Retina (tissue), 1 donor: ENCODE measurements around the gene ZNF800.

ENCODE experiments used
- DNase-seq: peaks from one replicate; pipeline ENCODE4 v3.0.0-alpha.2; 2016

ZNF800 gene

GRCh38 chr7:127390817-127391590 lies 1.5 kb downstream of the ZNF800 start:
- no peak for DNase-seq

GRCh38 chr7:127390186-127390816 lies 2.2 kb downstream of the ZNF800 start:
- DNase-seq, result no peak

GRCh38 chr7:127389321-127389720 lies 3.2 kb downstream of the ZNF800 start:
- DNase-seq, result no peak

DNA sequence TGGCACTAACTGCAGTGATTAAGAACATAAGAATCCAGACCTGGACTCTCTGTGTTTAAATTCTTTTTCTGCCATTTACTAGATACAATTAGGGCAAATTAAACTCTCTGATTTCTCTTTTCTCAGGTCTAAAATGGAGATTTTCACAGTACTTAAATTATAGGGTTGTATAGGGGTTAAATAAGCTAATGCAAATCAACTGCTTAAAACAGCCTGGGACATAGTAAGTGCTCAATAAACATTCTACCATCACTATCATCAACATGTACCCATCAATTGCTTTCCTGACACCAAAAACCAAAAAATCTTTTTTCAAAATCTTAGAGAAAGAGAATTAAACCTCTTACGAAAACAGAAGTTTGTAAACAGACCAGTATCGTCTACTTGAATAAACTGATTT lies 4.5 kb downstream of the ZNF800 start:
- DNase-seq, result no peak

- no peak for DNase-seq
Observed at GRCh38 chr7:127383123-127383835, 9.2 kb downstream of the ZNF800 start.

- no peak for DNase-seq
Observed at GRCh38 chr7:127382301-127383085, 10.0 kb downstream of the ZNF800 start.

DNA sequence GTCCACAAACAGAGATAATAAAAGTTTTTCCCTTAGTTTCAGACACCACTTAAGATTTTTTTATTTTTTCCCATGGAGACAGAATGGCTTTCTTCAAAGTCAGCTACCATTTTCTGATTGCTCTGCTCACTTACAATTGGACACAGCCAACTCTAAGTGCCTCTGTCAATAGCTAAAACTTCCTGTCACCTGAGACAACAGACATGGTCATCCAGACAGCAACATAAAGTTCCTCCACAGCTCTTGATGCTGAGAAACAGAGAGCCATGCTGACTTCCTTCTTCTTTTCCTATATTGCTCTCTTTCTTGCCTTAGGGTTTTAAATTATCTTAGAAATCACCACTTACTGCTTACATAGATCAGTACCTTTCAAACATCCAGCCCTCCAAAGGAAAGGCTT lies 12.0 kb downstream of the ZNF800 start:
- DNase-seq, result no peak

DNA sequence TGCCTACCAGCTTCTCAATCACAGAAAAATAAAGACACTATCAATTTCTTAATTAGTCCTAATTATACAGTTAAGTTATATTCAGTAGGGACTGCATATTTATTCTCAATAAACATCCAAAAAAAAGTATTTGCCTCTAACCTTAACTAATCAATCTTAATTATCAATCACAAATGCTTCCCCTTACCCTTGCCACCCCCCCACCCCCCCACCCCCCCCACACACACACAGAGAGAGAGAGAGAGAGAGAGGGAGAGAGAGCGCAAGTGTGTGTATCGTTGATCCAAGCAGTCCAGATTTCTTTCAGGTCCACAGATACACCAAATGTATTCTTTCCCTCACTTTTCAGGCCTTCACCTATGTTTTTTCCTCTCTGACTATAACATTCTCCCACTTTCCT lies 12.9 kb downstream of the ZNF800 start:
- no peak for DNase-seq

DNA sequence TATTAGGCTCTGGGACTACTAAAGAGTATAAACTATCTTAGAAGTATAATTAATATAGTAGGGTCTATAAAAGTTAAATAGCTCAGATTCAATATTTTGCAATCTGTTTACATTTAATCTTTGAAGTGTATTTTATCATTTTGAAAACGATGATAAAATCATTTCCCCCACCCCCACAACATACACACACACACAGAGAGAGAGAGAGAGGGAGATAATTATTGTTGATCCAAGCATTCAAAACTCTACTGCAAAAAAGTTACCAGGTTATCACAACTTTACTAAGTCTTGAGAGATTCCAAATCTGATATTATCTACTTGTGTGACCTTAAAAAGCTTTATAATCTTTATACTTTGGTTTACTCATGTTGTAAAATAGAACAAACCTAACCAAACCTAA lies 14.0 kb downstream of the ZNF800 start:
- DNase-seq, result no peak

DNA sequence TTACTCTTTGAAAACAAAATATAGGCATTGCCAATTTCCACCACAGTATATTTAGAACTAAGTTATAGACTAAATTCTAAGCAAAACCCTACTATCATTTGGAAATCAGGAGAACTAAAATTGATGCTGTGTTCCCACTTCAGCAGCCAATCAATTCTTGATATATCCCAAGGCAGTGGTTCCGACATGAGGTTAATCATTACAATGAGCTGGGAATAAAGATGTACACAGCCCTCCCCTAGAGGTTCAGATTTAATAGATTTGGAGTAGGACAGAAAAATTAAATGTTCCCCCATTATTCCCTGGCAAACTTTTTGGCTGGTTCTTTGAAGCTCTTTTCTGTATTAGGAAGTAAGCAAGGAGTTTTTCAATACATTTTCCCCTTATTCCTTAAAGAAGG lies 15.1 kb downstream of the ZNF800 start:
- DNase-seq, result no peak

GRCh38 chr7:127375631-127376030 lies 16.9 kb downstream of the ZNF800 start:
- DNase-seq, result no peak

GRCh38 chr7:127367679-127368078 lies 24.8 kb downstream of the ZNF800 start:
- DNase-seq, result no peak

DNA sequence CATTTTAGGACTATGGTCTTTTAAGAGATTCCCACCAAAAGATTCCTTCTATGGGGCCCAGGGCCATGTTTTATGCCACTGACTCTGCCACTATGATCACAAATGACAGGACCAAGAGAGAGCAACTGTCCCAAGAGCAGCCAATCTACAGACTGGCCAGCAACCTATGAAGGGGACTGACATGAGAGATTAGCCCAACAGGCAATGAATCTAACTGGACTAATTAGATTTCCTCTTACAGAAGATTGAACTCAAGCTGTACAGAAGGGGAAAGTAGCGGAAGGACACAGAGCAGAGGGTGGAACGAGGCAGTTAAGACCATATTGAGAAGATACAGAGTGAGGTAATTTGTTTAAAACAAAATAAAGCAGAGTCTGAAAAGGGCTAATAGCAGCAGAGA lies 25.8 kb downstream of the ZNF800 start:
- peak; percentile 9 for DNase-seq

DNA sequence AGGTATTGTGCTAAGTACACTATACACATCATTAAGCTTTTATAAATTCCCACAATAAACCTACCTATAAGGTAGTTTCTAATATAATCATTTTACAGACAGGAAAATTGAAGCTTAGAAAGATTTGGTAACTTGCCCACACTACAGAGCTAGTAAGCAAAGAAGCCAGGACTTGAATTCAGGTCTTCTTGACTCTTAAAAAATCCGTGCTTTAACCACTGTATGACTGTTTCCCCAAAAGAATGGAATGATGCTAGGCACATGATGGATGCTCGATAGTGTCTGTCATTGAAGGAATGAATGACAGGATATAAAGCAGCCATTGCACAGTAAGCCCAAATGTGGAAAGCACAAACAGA lies 26.6 kb downstream of the ZNF800 start:
- DNase-seq, result no peak

GRCh38 chr7:127365164-127365956 lies 27.1 kb downstream of the ZNF800 start:
- no peak for DNase-seq

GRCh38 chr7:127362364-127363027 lies 30.0 kb downstream of the ZNF800 start:
- DNase-seq, result no peak

DNA sequence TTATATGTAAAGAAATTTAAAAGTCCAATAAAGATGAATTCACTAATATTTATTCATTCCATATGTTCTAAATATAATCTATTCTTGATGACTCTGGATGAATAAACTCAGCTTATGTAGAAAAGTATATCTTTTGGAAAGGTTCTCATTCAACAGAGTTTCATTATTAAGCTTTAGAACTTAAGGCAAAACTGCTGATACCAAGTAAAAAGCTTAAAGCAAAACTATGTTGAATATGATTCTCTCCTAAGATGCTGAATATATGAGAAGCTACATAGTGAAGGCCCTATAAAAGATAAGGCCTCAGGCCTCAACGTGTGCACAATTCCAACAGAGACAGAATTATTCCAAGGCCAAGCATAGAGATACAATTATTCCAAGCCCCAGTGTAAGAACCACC lies 30.8 kb downstream of the ZNF800 start:
- no peak for DNase-seq

- no peak for DNase-seq
Observed at GRCh38 chr7:127359011-127359410, 33.5 kb downstream of the ZNF800 start.

GRCh38 chr7:127353897-127354296 lies 38.6 kb downstream of the ZNF800 start:
- DNase-seq, result no peak

GRCh38 chr7:127350586-127350985 lies 41.9 kb downstream of the ZNF800 start:
- DNase-seq, result no peak

DNA sequence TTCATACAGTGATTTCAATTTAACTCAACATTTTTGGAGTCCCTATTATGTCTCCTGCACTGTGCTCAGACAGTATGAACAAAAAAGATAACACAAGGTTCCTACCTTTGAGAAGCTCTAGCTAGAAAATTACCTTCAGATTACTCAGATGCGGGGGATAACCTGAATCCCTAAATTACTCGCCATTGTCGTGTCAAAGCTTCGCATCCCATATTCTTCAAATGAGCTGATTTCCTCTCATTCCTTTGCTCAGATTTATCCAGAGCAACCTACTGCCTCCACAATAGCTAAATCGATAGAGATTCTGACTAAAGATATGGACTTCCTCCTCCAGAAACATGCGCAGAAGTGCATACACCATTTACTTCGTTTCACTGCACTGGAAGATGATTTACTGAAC lies 42.6 kb downstream of the ZNF800 start:
- no peak for DNase-seq

DNA sequence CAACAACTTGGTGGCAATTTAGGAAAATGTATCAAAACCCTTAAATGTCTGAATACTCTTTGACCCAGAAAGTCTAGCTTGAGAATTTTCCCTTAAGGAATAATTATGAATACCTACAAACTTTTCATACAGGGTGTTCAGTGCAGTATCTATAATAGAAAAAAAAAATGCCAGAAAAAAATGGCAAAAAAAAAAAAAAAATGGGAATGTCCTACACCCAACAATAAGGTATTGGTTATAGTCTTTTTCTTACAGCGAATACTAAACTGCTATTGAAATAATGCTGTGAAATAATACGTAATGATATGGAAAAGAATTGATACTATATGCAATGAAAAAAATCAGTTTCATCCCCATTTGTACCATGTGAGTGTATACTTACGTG lies 44.3 kb downstream of the ZNF800 start:
- DNase-seq, result no peak
